GM12874 (cell line): ENCODE results near the gene LITAF.

Source experiments
- CTCF ChIP-seq: IDR thresholded peaks from 2 replicates; pipeline ENCODE4 v1.5.1; 2011; ENCODE audit warnings: low read depth, mild to moderate bottlenecking, control low read depth, low read length, moderate library complexity; ENCODE audit not compliant: insufficient read depth

LITAF gene

GRCh38 chr16:11625769-11626168, 39.0 kb upstream of the LITAF start:
- TF ChIP-seq CTCF: no peak

- no peak for TF ChIP-seq CTCF
Measured at GRCh38 chr16:11624636-11625607, 38.2 kb upstream of the LITAF start.

- TF ChIP-seq CTCF: no peak
Measured at GRCh38 chr16:11624205-11624604, 37.5 kb upstream of the LITAF start.

DNA sequence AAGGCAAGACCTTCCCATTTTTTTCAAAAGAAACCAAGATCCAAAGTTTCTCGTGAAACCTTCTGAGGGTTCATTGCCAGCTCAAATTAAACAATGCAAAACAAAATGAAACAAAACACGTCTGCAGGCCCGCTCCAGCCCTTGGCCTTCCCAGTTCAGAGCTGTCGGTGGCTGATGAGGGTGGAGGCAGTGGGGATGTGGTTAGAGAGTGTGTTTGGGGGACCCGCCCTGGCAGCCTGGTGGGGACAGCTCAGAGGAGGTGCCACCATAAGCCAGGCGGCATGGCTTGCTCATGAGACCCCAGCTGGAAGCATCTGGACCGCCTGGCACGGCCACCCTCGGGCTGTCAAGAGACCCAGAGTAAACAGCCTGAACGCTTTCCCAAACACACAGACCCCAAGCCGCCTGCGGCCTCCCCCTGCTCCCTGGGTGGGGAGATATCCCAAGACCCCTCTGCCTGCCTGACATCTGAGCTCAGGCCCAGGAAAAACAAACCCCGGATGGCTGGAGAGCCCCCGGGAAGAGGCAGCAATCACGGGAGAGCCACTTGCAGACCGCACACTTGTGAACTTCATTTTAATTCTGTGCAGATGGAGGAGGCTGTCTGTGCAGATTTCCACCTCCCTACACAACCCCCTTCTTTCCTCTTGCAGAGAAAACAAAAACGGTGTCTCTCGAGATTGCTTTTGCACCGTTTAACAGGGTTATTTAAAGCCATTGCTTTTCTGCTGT, 35.4 kb upstream of the LITAF start:
- TF ChIP-seq CTCF: no peak

DNA sequence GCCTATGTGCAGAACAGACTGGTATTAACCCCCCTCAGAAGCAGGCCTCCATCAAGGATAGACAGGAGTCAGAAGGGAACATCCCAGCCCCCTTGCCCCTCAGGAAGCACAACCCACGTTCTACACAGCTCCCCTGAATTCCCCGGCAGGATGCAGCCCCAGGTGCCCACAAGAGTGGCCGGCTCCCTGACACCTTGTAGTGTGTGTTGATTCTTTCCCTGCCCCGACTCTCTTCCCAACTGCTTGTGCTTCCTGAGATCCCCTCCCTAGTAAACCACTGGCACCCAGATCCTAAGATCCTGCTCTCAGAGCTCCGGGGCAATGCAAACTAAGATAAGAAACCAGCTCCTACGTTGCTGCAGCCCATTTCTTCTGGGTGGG, 34.8 kb upstream of the LITAF start:
- no peak for TF ChIP-seq CTCF

DNA sequence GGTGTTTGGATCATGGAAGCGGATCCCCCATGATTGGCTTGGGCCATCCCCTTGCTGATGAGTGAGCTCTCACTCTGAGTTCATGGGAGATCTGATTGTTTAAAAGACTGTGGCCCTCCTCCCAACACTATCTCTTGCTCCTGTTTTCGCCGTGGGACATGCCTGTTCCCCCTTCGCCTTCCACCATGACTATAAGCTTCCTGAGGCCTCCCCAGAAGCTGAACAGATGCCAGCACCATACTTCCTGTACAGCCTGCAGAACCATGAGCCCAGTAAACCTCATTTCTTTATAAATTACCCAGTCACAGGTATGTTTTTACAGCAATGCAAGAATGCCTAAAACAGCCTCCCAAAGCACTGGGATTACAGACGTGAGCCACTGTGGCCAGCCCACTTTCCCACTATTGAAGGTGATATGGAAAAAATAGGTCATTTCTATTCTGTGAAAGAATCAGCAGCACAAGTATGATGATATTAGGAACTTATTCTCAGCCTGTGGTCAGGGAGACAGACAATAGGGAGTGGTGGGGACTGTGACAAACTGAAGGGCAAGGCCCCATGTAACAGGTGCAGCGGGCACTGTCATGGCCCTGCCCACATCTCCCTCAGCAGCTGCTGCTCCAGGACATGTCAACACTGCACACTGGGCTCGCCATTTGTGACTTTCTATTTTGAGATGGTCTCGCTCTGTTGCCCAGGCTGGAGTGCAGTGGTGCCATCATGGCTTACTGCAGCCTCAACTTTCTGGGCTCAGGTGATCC, 33.7 kb upstream of the LITAF start:
- TF ChIP-seq CTCF: no peak
